GM20431 (cell line): ENCODE data around the gene BCL11A.

Experiments
- in situ Hi-C: fragments of 300-500 bp; cut with MseI, MboI; formaldehyde crosslinking; loops from one replicate; pipeline ENCODE4 v1.15.0; 2020; ENCODE audit warnings: low sequenced_read_pairs; ENCODE audit not compliant: unreplicated experiment

BCL11A gene

GRCh38 chr2:60512062-60512622 is 41.3 kb downstream of the BCL11A start:
- in situ Hi-C loops, result no loop called here

GRCh38 chr2:60510713-60511112 is 42.7 kb downstream of the BCL11A start:
- in situ Hi-C loops, result no loop called here

GRCh38 chr2:60509066-60509465 is 44.4 kb downstream of the BCL11A start:
- in situ Hi-C loops, result no loop called here

- in situ Hi-C loops, result no loop called here
Observed at GRCh38 chr2:60508339-60508917, 45.0 kb downstream of the BCL11A start.

GRCh38 chr2:60507211-60507965 is 46.1 kb downstream of the BCL11A start:
- in situ Hi-C loops, result no loop called here

GRCh38 chr2:60505880-60506260 is 47.6 kb downstream of the BCL11A start:
- in situ Hi-C loops, result no loop called here

- in situ Hi-C loops, result no loop called here
Observed at GRCh38 chr2:60505240-60505879, 48.1 kb downstream of the BCL11A start.

- in situ Hi-C loops, result no loop called here
Observed at GRCh38 chr2:60504049-60504448, 49.4 kb downstream of the BCL11A start.

GRCh38 chr2:60502144-60502543 is 51.3 kb downstream of the BCL11A start:
- in situ Hi-C loops, result no loop called here

- in situ Hi-C loops, result no loop called here
Observed at GRCh38 chr2:60500861-60501260, 52.6 kb downstream of the BCL11A start.

- in situ Hi-C loops, result no loop called here
Observed at GRCh38 chr2:60499651-60500265, 53.7 kb downstream of the BCL11A start.

- in situ Hi-C loops, result no loop called here
Observed at GRCh38 chr2:60498816-60499429, 54.5 kb downstream of the BCL11A start.

GRCh38 chr2:60498127-60498815 is 55.2 kb downstream of the BCL11A start:
- in situ Hi-C loops, result no loop called here

GRCh38 chr2:60497500-60497899 is 56.0 kb downstream of the BCL11A start:
- in situ Hi-C loops, result no loop called here

- in situ Hi-C loops, result no loop called here
Observed at GRCh38 chr2:60496956-60497355, 56.5 kb downstream of the BCL11A start.

GRCh38 chr2:60496475-60496874 is 57.0 kb downstream of the BCL11A start:
- in situ Hi-C loops, result no loop called here

- in situ Hi-C loops, result no loop called here
Observed at GRCh38 chr2:60495041-60495625, 58.3 kb downstream of the BCL11A start.

GRCh38 chr2:60493804-60494387 is 59.6 kb downstream of the BCL11A start:
- in situ Hi-C loops, result no loop called here

GRCh38 chr2:60492548-60492947 is 60.9 kb downstream of the BCL11A start:
- in situ Hi-C loops, result no loop called here
